H1 (cell line): ENCODE data around the gene PTPRF. TPM values are rescaled to one million over a fixed set of nuclear protein-coding genes. Genes with fewer than 3 reads are reported as not detected.

ENCODE experiments used
- ATF2 ChIP-seq: IDR thresholded peaks from 2 replicates; pipeline ENCODE4 v1.6.1; 2012; ENCODE audit warnings: low read length, inconsistent platforms
- CEBPB ChIP-seq: IDR thresholded peaks from 2 replicates; pipeline ENCODE4 v1.6.1; 2012; ENCODE audit warnings: low read depth, low read length
- CREB1 ChIP-seq: IDR thresholded peaks from 2 replicates; pipeline ENCODE4 v1.6.1; 2012; ENCODE audit warnings: inconsistent platforms
- CTCF ChIP-seq, 3 experiments: IDR thresholded peaks; 1 replicate in 2 of 3; 2 replicates in 1 of 3; pipeline versions ENCODE4 v1.5.1 to v1.6.1; 2011; ENCODE audit warnings: low read length in 3 of 3, mild to moderate bottlenecking in 3 of 3, inconsistent platforms in 2 of 3, low read depth in 1 of 3, moderate library complexity in 1 of 3; ENCODE audit not compliant: insufficient read depth in 1 of 3; ENCODE audit errors: control extremely low read depth in 1 of 3
- E2F6 ChIP-seq: IDR thresholded peaks from 2 replicates; pipeline ENCODE4 v1.6.1; 2012; ENCODE audit warnings: inconsistent platforms
- EZH2 ChIP-seq: fragments of 200-600 bp; sonication (generic); IDR thresholded peaks from 2 replicates; pipeline ENCODE4 v1.7.1; 2012; ENCODE audit warnings: low read depth, mild to moderate bottlenecking, moderate library complexity, low read length, inconsistent platforms; ENCODE audit not compliant: severe bottlenecking
- GTF2F1 ChIP-seq: IDR thresholded peaks from 2 replicates; pipeline ENCODE4 v1.6.1; 2012; ENCODE audit warnings: low read depth, low read length, improper control_type of control experiment, borderline replicate concordance
- HDAC2 ChIP-seq, 2 experiments: fragments of 300-600 bp in 1 of 2; sonication (generic) in 1 of 2; IDR thresholded peaks; 2 replicates each; pipeline ENCODE4 v1.6.1; 2011 to 2012; ENCODE audit warnings: low read depth in 2 of 2, low read length in 2 of 2, mild to moderate bottlenecking in 2 of 2, moderate library complexity in 2 of 2, borderline replicate concordance in 1 of 2, inconsistent platforms in 1 of 2
- JUN ChIP-seq: IDR thresholded peaks from 2 replicates; pipeline ENCODE4 v1.6.1; 2011; ENCODE audit warnings: low read depth, mild to moderate bottlenecking, improper control_type of control experiment, low read length
- KDM4A ChIP-seq: IDR thresholded peaks from one replicate; pipeline ENCODE4 v1.7.1; 2012; ENCODE audit warnings: low read depth, mild to moderate bottlenecking, moderate library complexity, low read length, inconsistent platforms; ENCODE audit not compliant: severe bottlenecking
- MAX ChIP-seq: IDR thresholded peaks from 2 replicates; pipeline ENCODE4 v1.6.1; 2012; ENCODE audit warnings: inconsistent platforms
- NANOG ChIP-seq: IDR thresholded peaks from 2 replicates; pipeline ENCODE4 v1.6.1; 2011; ENCODE audit warnings: low read length, low read depth, mild to moderate bottlenecking, inconsistent platforms; ENCODE audit not compliant: insufficient read depth, poor library complexity, severe bottlenecking
- POLR2A ChIP-seq, 2 experiments: IDR thresholded peaks; 1 replicate in 1 of 2; 2 replicates in 1 of 2; pipeline ENCODE4 v1.6.1; 2011; ENCODE audit warnings: low read depth in 2 of 2, low read length in 2 of 2, mild to moderate bottlenecking in 2 of 2; ENCODE audit errors: control extremely low read depth in 1 of 2
- RBBP5 ChIP-seq: IDR thresholded peaks from 2 replicates; pipeline ENCODE4 v1.7.1; 2012; ENCODE audit warnings: low read depth, mild to moderate bottlenecking, inconsistent platforms, low read length, moderate library complexity, borderline replicate concordance
- SUZ12 ChIP-seq: fragments of 200-600 bp; sonication (generic); IDR thresholded peaks from 2 replicates; pipeline ENCODE4 v1.6.1; 2012; ENCODE audit warnings: mild to moderate bottlenecking, inconsistent platforms, low read length, moderate library complexity, mixed read lengths
- TAF1 ChIP-seq: IDR thresholded peaks from 2 replicates; pipeline ENCODE4 v1.6.1; 2011; ENCODE audit warnings: mild to moderate bottlenecking, low read depth, low read length
- USF2 ChIP-seq: IDR thresholded peaks from 2 replicates; pipeline ENCODE4 v1.6.1; 2011; ENCODE audit warnings: low read length, improper control_type of control experiment
- polyA plus RNA-seq, 7 experiments: library from polyadenylated mRNA; depleted of rRNA in 3 of 7; stranded (reverse) in 5 of 7; unstranded in 2 of 7; fragments of >200 nt in 5 of 7; fragments of 200-250 nt in 2 of 7; gene quantifications; 1 replicate in 5 of 7; 2 replicates in 1 of 7; 4 replicates in 1 of 7; pipeline versions ENCODE4 v1.2.1 to v1.2.3, GENCODE V29; 2011 to 2013; ENCODE audit warnings: missing spikeins in 2 of 7, mixed read lengths in 2 of 7
- total RNA-seq: library from RNA; stranded (reverse); fragmentation: NEBNext Ultra II Directional; extraction: Animal tissue kit (Norgen Biotek cat#: 25700); gene quantifications from 2 replicates; pipeline ENCODE4 v1.2.1, GENCODE V29; 2021

The PTPRF gene
- total and polyA plus RNA-seq, 2 of the 8 experiments (the other 6 are each of a cell fraction or from before 2014, with no cell fraction given), result 136 to 231 TPM

GRCh38 chr1:43545695-43546387 is 15.2 kb downstream of the PTPRF start (continued):
- TF ChIP-seq HDAC2 (IDR thresholded peaks at IDR 0.05; ENCODE audit: borderline replicate concordance in 1 of 2, low read depth in 2 of 2, low read length in 2 of 2) (0 out of 4 replicates have a peak, but pooled peaks of 1 of the 2 experiments have one; percentile 28), MAX (no peak), ATF2 (no peak), CEBPB (no peak), SUZ12 (no peak), CREB1 (no peak), EZH2 (no peak), KDM4A (no peak), TAF1 (no peak), RBBP5 (peak; percentile 64; the same call in 1 of the 2 replicates), GTF2F1 (no peak), CTCF (IDR thresholded peaks at IDR 0.05; ENCODE audit: control extremely low read depth in 1 of 3, insufficient read depth in 1 of 3, low read depth in 1 of 3, low read length in 3 of 3) (no peak), POLR2A (IDR thresholded peaks at IDR 0.05; ENCODE audit: control extremely low read depth in 1 of 2, low read depth in 2 of 2, low read length in 2 of 2) (no peak), JUN (no peak), NANOG (no peak), E2F6 (0 out of 2 replicates have a peak, but pooled peaks have one; percentile 12), USF2 (no peak)
